Sciatic nerve (tissue), 2 donors: Measurements from ENCODE around the gene MPZL3. TPM values are rescaled to one million over a fixed set of nuclear protein-coding genes. Genes with fewer than 3 reads are reported as not detected.

Experiments used
- ATAC-seq: fragments of 200-7000 bp; cut with Tn5 transposase; one replicate; pipeline ENCODE4 v1.9.1; 2020; ENCODE audit warnings: mild to moderate bottlenecking, moderate library complexity
- DNase-seq: peaks from one replicate; pipeline ENCODE4 v3.0.0-alpha.2; 2020; ENCODE audit warnings: low spot score
- intact Hi-C: fragments of 100-400 bp; cut with DNase I; formaldehyde crosslinking; loops from one replicate; pipeline ENCODE4 v1.14.2; 2022
- total RNA-seq: library from RNA; stranded (reverse); fragmentation: NEBNext Ultra II Directional; extraction: Animal tissue kit (Norgen Biotek cat#: 25700); gene quantifications from one replicate; pipeline ENCODE4 v1.2.1, GENCODE V29; 2021
- donor health status: DM: no; HTN: no; CAD: no.
- donor health status: DM: no; HTN: no; CAD: no.

Gene MPZL3
- total RNA-seq, 1 donor from 2014 or later = 2.7 TPM

DNA sequence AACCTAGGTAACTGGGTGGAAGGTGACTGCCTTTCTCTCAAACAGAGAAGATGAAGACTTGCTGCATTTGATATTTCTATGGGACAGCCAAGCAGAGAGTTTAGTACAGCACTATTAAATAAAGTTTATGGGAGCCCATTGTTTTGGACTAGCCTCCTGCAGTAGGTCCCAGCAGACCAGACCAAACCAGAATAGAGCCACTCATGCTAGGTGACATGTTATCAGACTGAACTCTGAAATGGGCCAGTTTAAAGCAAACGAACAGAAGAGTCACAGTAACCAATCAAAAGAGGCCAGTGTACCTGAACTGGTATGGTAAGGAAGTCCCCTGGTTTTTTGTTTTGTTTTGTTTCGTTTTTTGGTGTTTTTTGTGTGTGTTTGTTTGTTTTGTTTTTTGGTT, 19.8 kb upstream of the MPZL3 start:
- DNase-seq = no peak
- intact Hi-C loops = no loop called here
- ATAC-seq = no peak

GRCh38 chr11:118267486-118267885, 15.3 kb upstream of the MPZL3 start:
- DNase-seq = no peak
- no peak for ATAC-seq
- intact Hi-C loops = no loop called here

DNA sequence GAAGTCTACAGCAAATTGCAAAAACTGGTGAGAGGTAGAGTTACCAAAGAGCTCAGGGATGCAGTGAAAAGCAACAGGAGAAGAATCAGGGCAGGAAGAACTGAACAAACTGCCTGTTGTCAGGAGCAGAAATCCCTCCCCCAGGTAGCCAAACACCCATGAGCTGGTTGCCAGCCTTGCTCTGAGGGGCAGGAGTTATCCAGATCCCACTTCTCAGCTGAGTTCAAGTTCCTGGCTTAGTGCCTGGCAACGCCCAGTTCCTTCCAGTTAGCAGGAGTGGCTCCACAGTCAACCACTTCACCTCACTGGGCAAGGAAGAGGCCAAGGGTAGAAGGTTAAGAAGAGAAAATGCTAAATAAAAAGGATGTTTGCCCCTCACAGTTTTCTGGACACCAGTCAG, 13.8 kb upstream of the MPZL3 start:
- ATAC-seq = no peak
- intact Hi-C loops = no loop called here

DNA sequence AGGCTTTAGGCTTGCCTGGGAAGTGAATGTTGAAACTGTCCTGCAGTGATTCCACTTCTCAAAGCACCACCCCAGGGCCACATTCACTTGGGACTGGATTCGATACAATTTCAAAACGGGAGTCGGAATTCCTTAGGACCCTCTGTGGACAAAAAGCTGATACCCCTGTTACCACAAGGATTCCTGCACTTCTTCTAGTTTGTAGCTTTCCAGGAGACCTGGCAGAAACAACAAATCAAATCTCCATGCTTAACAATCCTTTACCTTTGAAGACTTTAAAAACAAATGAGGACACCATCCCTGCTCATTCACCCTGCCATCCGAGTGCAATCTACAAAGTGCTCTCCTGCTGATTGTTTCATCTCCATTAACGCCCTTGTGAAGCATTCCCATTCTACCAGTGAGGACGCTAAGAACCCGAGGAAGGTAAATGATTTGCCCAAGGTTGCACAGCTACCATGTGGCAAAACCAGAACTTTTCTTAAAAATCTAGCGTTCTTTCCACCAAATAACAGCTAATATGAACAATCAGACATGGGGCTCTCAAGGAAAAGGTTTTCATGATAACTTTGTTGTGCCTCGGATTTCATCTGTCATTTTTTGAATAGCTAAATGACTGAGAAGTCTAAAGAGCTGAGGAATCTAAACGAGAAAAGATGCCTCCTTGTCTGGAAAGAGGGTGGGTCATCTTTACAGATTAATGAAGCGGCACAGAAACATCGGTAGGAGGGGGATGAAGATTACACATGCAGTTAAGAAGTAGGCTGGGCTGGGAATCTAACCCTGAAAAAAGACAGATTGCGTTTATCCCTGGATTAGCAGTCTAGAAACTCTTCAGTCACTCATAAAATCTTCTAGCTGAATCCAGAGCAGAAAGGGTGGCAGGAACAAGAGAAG, 12.7 kb upstream of the MPZL3 start:
- DNase-seq (no peak), ATAC-seq (no peak)
- intact Hi-C loops = no loop called here

More for the DNA sequence above, 13.8 kb upstream of the MPZL3 start:
- DNase-seq = no peak

- ATAC-seq (peak; percentile 50), DNase-seq (no peak)
- intact Hi-C loops = no loop called here
These were observed 11.8 kb upstream of the MPZL3 start, which contains the start of gene MPZL2 for GRCh38 chr11:118263695-118264568. Gene MPZL2, minus strand, starts transcription at chr11:118264297. Its CDS starts 144 bp downstream, at chr11:118264153.

- ATAC-seq (no peak), DNase-seq (no peak)
These were observed 10.9 kb upstream of the MPZL3 start for GRCh38 chr11:118263112-118263511.

DNA sequence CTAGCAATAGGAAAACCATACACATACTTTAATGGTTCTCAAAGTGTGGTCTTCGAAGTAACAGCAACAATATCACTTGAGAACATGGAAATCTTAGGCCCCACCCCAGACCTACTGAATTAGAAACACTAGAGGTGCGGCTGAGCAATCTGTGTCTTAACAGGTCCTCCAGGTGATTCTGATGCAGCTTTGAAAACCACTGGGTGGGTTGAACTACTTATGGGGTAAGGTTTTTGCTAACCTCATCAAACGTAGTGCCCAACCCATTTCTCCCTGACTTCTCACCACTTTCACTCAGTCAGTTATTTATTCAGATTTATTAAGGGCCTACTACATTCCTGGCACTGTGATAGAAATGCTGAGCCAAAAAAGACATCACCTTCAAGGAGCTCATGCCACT, 8.2 kb upstream of the MPZL3 start:
- ATAC-seq (no peak), DNase-seq (no peak)
- intact Hi-C loops = no loop called here

More at GRCh38 chr11:118263112-118263511, 10.9 kb upstream of the MPZL3 start:
- intact Hi-C loops = no loop called here

DNA sequence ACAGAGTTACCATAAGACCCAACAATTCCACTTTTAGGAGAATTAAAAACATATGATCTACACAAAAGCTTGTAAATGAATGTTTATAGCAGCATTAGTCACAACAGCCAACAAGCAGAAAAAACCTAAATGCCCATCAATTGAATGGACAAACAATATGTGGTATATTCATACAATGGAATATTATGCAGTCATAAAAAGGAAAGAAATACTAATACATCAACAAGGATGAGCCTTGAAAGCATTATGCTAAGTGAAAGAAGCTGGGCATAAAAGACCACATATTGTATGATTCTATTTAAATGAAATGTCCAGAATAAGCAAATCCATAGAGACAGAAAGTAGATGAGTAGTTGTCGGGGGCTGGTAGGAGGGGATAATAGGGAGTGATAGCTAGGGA, 7.0 kb upstream of the MPZL3 start:
- intact Hi-C loops = no loop called here

GRCh38 chr11:118258410-118258809, 6.2 kb upstream of the MPZL3 start:
- ATAC-seq = no peak
- DNase-seq = no peak
- intact Hi-C loops = no loop called here

More for the DNA sequence above, 7.0 kb upstream of the MPZL3 start:
- ATAC-seq (no peak), DNase-seq (no peak)

DNA sequence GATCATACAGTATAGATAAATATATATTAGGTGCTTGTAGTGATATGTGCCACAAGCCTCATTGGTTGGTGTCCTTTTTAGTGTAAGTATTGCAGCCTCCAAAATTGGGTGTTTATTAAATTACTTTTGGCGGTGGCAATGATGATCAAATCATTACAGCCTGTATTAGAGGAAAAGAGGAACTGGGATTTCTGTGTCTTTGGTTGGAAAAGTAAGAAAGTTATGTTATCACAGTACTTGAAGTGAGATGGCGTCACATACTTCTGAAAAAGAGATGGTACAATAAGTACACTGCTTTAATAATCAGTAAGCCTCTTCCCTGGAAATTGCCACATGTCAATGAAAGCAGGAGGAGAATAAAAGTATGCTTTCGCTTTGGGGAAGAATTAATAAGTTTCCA, 523 bp upstream of the MPZL3 start:
- intact Hi-C loops = no loop called here
- no peak for ATAC-seq
- no peak for DNase-seq

DNA sequence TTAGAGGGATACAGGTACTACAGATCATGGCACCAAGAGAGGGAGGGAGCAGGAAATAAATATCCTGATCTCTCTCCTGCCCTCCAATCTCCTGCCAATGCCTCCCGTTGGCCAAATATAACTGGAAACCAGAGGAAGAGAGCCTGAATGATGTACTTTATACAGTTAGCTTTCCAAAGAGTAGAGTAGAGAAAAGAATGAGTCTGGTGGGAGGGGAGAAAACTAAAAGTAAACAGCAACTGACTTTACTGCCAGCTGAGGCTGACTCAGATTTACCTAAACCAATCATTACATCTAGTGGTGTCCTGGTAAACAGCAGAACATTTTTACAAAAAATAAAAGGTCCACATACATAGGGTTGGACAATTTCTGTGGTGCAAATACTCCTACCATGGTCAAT, 5.1 kb downstream of the MPZL3 start:
- ATAC-seq (no peak), DNase-seq (no peak)
- intact Hi-C loops = no loop called here

- intact Hi-C loops = no loop called here
- ATAC-seq (no peak), DNase-seq (no peak)
These were observed 6.1 kb downstream of the MPZL3 start for GRCh38 chr11:118245936-118246562.

DNA sequence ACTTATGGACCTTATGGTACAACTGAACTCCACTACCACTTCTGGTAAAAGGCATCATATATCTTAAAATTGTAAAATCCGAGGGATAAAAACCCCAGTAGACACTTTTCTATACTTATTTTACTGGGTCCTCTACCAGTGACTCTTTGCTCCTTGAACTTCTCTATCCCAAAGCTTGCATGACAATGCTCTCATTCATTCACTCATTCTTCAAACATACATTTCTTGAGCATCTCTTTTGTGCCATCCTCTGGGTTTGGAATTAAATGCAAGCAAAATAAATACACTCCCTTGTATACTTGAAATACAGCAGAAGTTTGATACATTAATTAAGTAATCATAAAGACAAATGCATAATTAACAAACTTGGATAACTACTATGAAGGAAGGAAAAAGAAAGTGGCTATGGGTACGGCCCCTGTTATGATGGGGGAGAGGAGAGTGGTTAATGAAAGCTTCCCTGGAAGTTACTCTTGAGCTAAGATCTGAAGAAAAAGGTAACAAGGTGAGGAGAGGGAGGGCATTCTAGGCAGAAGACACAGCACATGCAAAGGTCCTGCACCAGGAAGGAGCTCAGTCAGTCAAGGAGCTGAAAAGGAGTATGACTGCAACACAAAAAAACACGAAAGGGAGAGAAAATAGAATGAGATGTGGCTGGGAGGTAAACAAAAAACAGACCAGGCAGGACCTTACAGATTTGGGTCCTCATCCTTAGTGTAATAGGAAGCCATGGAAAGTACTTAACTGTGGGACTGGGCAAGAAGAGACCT, 8.0 kb downstream of the MPZL3 start:
- DNase-seq = no peak
- intact Hi-C loops = no loop called here
- ATAC-seq = no peak

- DNase-seq (no peak), ATAC-seq (no peak)
- intact Hi-C loops = no loop called here
These were observed 9.0 kb downstream of the MPZL3 start for GRCh38 chr11:118243161-118243560.

GRCh38 chr11:118241764-118242098, 10.4 kb downstream of the MPZL3 start:
- intact Hi-C loops = no loop called here
- no peak for DNase-seq
- ATAC-seq = no peak

DNA sequence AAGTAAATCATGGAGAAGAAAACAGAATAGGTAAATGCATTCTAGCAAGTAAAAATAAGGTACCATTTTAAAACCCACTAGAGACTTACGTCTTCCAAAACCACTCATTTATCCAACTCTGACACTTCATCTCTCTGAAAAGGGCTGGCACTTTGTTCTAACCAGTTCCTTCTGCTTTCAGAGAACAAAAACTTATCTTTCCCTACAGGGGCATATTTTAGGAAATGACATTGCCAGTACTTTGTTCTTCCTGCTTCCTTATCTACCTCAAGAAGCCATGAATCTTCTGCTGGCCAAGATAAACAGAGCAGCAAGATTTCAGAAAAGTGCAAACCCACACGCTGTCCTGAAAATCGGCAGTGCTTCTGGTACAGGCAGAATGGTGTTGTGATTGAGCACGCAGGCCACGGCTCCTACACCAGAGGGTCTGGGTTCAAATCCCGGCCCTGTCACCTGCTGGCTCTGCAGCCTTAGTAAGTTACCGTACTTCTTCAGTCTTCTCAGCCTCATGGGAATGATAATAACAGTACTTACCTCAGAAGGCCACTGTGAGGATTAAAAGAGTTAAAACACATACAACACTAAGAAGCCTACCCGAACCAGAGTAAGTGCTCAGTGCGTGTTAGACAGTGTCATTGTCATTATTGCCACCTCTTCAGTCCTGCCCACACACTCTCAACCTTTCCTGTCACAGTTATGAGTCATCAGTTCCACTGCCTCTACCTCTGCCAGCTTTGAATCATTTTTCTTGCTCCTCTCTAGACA, 11.0 kb downstream of the MPZL3 start:
- no peak for DNase-seq
- ATAC-seq = peak; percentile 66
- intact Hi-C loops = no loop called here

- ATAC-seq (no peak), DNase-seq (no peak)
- intact Hi-C loops = no loop called here
These were observed 12.5 kb downstream of the MPZL3 start for GRCh38 chr11:118239509-118240205.

GRCh38 chr11:118238929-118239328, 13.2 kb downstream of the MPZL3 start:
- no peak for ATAC-seq
- DNase-seq = no peak
- intact Hi-C loops = no loop called here
